HG03442 (cell line): ENCODE measurements around the gene MUC12.
"Not testable (repeated sequence)": the region's sequence is repeated elsewhere in the genome, so short reads cannot be mapped to it uniquely, and the experiment has no call there.

ENCODE experiments used
- ATAC-seq: cut with Tn5 transposase; IDR thresholded peaks from one replicate; pipeline ENCODE4 v1.9.1; 2021; ENCODE audit warnings: mild to moderate bottlenecking, moderate library complexity; ENCODE audit not compliant: unreplicated experiment

MUC12 gene, protein sequence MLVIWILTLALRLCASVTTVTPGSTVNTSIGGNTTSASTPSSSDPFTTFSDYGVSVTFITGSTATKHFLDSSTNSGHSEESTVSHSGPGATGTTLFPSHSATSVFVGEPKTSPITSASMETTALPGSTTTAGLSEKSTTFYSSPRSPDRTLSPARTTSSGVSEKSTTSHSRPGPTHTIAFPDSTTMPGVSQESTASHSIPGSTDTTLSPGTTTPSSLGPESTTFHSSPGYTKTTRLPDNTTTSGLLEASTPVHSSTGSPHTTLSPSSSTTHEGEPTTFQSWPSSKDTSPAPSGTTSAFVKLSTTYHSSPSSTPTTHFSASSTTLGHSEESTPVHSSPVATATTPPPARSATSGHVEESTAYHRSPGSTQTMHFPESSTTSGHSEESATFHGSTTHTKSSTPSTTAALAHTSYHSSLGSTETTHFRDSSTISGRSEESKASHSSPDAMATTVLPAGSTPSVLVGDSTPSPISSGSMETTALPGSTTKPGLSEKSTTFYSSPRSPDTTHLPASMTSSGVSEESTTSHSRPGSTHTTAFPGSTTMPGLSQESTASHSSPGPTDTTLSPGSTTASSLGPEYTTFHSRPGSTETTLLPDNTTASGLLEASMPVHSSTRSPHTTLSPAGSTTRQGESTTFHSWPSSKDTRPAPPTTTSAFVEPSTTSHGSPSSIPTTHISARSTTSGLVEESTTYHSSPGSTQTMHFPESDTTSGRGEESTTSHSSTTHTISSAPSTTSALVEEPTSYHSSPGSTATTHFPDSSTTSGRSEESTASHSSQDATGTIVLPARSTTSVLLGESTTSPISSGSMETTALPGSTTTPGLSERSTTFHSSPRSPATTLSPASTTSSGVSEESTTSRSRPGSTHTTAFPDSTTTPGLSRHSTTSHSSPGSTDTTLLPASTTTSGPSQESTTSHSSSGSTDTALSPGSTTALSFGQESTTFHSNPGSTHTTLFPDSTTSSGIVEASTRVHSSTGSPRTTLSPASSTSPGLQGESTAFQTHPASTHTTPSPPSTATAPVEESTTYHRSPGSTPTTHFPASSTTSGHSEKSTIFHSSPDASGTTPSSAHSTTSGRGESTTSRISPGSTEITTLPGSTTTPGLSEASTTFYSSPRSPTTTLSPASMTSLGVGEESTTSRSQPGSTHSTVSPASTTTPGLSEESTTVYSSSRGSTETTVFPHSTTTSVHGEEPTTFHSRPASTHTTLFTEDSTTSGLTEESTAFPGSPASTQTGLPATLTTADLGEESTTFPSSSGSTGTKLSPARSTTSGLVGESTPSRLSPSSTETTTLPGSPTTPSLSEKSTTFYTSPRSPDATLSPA (N-terminal part only)

DNA sequence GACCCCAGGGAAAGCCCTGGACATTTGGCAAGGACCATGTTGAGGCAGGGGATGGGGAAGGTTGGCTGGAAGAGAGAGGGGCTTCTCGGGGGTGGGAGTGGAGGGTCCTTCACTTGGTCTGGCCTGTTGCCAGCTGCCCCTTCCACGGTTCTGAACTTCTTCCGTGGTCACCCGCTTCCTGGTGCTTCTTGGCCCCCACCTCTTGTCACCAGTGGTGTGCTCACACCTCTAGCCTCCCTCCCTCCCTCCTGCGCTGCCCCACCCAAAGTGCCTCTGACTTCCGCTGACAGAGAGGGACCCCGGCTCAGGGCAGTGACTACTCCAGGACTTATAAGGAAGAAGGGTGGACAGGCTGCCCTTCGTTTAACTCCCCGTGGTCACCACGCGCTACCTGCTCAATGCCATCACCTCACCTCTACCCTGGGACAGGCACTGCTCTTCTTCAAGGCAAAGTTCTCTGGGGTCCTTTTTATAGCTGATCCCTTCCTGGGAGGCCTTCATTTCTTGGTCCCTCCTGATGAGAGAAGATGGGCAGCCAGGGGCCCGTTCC lies at the start of gene MUC12:
Gene MUC12 (plus strand): TSS at position 500 of the 550 bp plus-strand sequence. CDS start 58 bp downstream, outside the sequence.
- no peak for ATAC-seq

DNA sequence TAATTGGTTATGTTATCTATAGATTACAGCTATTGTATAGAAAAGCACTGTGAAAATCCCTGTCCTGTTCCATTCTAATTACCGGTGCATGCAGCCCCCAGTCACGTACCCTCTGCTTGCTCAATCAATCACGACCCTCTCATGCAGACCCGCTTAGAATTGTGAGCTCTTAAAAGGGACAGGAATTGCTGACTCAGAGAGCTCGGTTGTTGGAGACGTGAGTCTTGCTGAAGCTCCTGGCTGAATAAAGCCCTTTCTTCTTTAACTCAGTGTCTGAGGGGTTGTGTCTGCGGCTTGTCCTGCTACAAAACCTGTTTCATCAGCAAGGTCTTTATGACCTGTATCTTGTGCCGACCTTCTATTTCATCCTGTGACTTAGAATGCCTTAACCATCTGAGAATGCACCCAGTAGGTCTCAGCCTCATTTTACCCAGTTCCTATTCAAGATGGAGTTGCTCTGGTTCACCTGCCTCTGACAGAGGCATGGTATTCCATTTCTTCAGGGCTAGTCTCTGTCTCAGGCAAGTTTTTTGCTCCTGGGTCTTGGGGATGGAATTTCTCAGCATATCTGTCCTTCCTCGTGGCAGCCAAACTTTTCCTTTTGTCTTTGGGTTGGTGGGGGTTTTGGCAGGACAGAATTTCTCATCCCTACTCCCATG lies 49.5 kb upstream of the MUC12 start:
- not testable (repeated sequence) for ATAC-seq

DNA sequence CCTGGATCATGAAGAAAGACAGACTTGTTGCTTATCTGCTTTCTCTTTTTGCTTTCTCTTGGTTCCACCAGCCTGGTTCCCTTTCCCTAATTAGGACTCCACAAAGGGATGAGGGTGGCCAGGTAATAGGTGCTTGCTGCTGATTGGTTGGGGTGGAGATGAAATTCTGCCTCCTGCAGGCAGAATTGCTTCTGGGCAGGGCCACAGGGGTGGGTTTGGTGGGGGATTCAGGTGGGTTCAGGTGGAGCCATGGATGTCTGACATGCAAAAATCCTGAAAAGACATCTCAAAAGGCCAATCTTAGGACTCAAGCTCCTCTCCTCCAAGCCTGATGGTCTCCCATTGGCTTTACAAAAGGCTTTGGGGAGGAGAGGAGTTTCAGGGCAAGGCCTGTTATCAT lies 48.3 kb upstream of the MUC12 start:
- no peak for ATAC-seq

DNA sequence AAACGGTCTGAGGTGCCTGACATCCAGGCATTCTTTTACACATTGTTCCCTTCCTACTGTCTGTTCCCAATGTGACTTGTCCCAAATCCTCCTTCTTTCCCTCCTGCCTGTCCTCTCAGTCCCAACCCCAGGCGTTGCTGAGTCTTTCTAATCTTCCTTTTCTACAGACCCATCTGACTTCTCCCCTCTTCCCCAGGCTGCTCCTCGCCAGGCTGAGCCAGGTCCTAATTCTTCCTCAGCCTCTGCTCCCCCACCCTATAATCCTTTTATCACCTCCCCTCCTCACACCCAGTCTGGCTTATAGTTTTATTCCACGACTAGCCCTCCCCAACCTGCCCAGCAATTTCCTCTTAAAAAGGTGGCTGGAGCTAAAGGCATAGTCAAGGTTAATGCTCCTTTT lies 45.7 kb upstream of the MUC12 start:
- not testable (repeated sequence) for ATAC-seq

DNA sequence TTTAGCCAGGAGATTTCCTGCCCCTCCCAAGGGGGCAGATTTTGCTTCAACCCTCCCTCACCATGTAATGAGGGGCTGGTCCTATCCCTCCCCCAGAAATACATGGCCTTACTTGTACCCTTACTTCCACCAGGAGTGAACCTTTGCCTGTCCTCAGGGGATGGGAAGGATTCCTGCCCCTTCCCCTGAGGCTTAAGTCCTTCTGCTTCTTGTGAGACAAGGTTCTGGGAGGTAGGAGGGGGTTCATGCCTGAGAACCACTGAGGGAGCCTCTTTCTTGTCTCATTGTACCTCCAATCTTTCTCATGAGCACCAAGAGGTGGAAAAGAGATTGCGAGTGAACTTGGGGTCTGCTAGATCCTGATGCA lies 39.6 kb upstream of the MUC12 start:
- no peak for ATAC-seq

DNA sequence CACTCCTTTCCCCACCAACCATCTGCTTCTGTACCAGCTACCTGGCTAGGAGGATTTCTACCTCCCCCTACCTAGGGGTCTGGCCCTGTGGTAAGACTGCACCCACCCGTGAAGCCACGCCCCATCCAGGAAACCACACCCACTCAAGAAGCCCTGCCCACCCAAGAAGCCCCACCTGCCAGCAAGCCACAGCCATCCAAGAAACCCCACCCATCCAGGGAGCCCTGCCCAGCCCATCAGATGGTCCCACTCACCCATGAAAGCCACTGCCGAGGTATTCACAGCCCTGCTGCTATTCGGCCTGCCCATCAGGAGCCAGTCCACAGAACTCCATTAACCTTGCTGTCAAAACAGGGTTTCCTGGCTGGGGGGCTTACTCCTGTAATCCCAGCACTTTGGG lies 35.6 kb upstream of the MUC12 start:
- ATAC-seq = no peak

DNA sequence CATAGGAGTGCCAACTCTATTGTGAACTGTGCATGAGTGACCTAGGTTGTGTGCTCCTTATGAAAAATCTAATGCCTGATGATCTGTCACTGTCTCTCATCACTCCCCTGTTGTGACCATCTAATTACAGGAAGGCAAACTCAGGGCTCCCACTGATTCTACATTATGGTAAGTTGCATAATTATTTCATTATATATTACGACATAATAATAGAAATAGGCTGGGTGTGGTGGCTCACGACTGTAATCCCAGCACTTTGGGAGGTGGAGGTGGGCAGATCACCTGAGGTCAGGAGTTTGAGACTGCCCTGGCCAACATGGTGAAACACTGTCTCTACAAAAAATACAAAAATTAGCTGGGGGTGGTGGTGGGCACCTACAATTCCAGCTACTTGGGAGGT lies 34.0 kb upstream of the MUC12 start:
- not testable (repeated sequence) for ATAC-seq

DNA sequence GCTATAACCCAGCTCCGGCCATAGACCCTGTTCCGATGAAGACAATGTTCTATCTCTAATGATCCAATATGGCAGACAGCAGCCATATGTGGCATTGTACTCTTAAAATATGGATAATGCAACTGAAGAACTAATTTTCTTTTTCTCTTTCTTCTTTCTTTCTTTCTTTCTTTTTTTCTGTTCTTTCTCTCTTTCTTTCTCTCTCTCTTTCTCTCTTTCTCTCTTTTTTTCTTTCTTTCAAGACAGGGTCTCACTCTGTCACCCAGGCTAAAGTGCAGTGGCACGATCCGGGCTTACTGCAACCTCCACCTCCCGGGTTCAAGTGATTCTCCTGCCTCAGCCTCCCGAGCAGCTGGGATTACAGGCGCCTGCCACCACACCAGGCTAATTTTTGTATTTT lies 33.2 kb upstream of the MUC12 start:
- ATAC-seq = not testable (repeated sequence)

DNA sequence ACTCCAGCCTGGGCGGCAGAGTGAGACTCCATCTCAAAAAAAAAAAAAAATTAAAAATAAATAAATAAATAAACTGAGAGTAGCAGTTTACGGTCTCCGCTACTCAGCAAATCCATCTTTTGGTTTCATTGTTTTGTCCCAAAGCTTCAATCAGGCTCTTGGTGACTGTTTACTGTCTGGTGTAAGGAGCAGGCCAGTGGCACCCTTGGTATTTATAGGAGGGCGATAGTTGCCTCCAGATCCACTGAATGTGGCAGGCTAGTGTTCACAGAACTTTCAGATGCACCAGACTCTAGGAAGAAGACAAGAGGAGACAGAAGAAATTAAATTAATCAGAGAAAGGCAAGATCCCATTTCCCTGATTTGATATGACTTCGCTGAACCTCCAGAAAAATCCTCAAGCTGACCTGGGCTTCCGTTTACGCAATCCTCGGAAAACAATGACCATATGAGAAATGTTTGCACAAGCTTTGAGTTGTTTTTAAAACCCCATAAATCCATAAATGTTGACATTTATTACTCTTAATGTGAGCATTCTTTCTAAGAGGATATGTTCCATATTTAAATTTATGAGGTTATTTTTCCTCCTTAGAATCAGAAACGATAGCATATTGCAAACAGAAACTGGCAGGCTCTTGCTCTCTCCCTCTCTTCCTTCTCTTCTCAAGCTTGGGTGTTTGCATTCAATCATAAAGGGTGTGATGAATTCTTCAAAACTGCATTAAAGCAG lies 27.2 kb upstream of the MUC12 start:
- ATAC-seq = no peak

DNA sequence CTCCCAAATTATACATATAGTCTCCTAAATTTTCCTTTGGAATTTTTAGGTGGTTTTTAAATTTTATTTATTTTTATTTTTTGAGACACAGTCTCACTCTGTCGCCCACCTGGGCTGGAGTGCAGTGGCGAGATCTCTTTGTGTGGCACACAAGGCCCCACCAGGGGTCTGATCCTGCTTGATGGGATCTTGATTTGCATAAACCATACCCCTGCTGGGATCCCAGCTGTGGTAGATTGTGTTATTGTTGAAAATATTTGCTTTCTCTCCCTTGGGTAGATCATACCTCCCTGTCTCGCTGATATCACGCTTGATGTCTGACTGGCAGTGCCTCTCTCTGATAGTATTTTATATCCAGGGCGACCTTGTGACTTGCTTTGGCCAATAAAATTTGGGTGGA lies 25.7 kb upstream of the MUC12 start:
- ATAC-seq = no peak

DNA sequence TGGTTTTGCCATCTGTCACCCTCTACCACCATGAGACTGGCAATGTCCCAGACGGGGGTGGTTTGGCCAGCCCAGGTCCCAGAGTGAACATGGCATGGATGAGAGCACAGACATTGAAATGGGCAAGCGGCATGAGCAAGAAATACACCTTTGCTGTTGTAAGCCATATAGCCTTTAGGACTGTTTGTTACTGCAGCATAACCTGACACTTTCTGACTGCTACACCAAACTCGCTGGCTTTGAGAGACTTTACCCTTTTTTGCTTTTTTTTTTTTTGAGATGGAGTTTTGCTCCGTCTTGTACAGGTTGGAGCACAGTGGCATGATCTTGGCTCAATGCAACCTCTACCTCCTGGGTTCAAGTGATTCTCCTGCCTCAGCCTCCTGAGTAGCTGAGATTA lies 25.2 kb upstream of the MUC12 start:
- ATAC-seq = no peak

DNA sequence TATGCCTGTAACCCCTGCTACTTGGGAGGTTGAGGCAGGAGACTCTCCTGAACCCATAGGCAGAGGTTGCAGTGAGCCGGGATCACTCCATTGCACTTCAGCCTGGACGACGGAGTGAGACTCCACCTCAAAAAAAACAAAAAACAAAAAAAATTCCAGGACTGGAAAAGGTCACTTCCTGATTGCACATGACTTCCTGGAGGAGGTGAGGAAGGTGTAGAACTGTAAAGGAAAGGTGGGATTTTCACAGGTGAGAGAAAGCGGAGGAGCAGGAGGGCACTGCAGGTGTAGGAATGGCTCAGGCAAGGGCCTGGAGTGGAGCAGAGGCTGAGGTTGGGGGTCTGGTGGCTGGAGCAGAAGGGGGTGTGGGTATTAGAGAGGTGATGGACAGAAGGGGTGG lies 23.3 kb upstream of the MUC12 start:
- ATAC-seq = no peak

DNA sequence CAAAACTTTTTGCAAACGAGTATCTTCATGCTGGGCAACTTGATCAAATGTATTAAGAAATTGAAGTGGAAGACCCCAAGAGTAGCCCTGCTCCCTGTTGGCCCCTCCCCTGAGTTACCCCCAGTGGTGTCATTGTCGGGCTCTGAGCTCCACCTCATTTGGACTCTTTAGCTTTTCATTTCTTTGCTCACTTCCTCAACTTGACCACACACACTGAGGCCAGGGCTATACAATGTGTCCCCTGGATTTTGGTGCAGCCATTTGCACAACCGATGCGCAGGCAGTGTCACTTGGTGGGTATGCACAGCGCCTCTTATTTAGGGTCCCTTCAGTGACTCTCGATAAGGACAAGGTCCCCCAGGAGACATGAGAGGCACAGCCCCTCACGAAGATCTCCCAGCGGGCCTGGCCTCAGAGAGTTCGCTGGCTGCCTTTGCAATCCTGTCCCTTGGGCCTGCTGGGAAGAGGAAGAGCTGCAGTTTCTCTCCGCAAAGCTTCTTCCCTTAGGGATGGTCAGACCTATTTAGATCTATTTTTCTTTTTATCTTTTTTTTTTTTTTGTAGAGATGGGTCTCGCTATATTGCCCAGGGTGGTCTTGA lies 22.5 kb upstream of the MUC12 start:
- ATAC-seq = no peak

DNA sequence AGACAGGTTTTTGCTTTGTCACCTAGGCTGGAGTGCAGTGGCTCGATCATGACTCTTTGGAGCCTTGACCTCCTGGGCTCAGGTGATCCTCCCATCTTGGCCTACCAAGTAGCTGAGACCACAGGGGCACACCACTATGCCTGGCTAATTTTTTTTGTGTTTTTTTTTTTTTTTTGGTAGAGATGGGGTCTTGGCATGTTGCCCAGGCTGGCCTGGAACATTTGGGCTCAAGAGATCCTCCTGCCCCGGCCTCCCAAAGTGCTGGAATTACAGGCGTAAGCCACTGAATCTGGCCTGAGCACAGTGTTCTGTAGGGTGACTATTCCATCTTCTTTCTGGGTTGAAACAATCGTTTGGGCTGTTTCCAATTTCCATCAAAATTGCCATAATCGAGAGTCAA lies 21.6 kb upstream of the MUC12 start:
- ATAC-seq = no peak

DNA sequence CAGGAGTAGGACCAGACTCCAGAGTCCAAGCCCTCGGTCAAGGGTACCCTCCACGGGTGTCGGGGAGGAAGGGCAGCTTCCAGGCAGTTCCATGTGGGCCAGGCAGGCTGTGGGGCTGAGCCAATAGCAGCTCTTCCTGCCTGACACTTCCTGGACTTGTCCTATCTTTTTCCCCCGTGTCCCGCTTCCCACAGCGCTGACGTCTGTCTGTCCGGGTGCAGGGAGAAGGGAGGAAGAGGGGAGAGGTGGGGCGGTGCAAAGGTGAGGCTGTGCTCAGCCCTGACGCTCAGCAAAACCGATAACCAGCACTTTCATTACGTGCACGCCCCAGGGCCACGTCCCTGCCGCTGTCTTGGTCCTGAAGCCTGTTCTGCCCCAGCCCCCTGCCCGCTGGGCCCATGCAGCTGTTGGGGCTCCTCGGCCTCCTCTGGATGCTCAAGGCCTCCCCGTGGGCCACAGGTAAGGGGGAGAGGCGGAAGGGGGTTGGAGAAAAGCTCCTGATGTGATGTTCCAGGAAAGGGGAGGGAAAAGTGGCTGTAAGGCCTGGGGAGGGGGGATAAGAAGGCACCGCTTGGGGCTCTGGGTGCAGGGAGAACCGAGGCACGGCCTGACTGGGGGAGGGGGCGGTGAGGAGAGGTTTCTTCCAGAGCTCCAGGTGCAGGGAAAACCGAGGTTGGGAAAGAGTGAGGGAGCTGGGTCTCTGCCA lies 20.0 kb upstream of the MUC12 start, which contains the start of gene MUC3A:
Gene MUC3A (plus strand): TSS at position 308 of the 706 bp plus-strand sequence. CDS start 91 bp downstream, at position 399.
- ATAC-seq = no peak

DNA sequence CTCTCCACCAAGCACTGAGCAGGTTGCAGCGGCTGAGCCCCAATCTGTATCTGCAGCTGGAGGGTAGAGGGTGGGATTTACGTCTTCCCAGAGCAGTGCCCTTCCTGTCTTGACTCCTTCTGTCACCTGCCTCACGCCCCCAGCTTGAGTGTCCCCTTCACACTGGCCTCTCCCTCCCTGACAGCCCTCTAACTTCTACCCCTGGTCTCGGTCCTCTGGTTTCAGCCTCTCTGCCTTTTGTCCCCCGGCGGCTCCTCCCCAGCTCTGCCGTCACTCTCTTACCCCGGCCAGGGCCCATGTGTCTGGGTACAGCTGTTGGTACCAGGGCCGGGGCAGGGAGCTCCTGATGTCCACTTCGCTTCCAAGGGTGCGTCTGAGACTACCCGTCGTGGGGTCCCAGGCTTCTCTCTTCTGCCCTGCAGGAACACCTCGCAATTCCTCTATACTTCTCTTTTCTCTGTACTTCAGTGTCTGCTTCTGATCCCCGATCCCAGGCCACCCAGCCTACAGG lies 19.4 kb upstream of the MUC12 start:
- ATAC-seq = no peak

DNA sequence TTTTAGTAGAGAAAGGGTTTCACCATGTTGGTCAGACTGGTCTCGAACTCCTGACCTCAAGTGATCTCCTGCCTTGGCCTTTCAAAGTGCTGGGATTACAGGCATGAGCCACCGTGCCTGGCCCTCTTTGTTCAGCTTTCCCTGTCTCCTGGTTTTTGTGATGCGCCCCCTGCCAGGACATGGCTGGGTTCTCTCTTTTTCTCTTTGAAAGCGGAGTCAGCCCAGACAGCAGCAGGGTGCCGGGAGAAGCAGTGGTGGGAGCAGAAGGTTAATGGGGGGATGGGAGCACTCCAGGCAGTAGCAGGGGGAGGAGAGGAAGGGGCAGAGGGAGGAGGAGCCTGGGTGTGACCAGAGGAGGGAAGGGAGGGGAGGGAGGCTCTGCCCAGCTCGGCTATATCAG lies 18.2 kb upstream of the MUC12 start:
- ATAC-seq = no peak

DNA sequence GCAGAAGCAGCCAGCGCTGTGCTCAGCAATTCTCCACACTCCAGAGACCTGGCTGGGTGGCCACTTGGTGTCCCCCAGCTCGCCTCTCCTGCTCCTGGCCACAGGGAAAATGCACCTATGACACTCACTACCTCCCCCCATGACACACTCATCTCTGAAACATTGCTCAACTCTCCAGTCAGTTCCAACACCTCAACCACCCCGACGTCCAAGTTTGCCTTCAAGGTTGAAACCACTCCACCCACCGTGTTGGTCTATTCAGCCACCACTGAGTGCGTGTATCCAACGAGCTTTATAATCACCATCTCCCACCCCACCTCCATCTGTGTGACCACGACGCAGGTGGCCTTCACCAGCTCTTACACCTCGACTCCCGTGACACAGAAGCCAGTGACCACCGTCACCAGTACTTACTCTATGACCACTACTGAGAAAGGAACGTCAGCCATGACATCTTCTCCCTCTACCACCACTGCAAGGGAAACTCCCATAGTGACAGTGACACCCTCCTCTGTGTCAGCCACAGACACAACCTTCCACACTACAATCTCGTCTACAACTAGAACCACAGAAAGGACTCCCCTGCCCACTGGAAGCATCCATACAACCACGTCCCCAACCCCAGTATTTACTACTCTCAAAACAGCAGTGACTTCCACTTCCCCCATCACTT lies 17.3 kb upstream of the MUC12 start:
- ATAC-seq = no peak
